HG03342 (cell line): ENCODE data around the gene CETP.
A peak's percentile ranks its signal among the peaks of the same experiment; 100 is the strongest.

Experiments
- ATAC-seq: cut with Tn5 transposase; IDR thresholded peaks from one replicate; pipeline ENCODE4 v1.9.1; 2021; ENCODE audit warnings: mild to moderate bottlenecking, moderate library complexity; ENCODE audit not compliant: unreplicated experiment

Gene CETP

GRCh38 chr16:56961851-56962281 is at the start of gene CETP:
CETP (plus strand) TSS chr16:56961950; CDS start chr16:56961980, 30 bp downstream.
- no peak for ATAC-seq

GRCh38 chr16:56912746-56913708 is 48.7 kb upstream of the CETP start:
- no peak for ATAC-seq

- no peak for ATAC-seq
Observed at GRCh38 chr16:56914896-56915295, 46.9 kb upstream of the CETP start.

GRCh38 chr16:56915336-56916119 is 46.2 kb upstream of the CETP start:
- no peak for ATAC-seq

- ATAC-seq, result peak; percentile 79
Observed at GRCh38 chr16:56916571-56917403, 45.0 kb upstream of the CETP start.

- ATAC-seq, result no peak
Observed at GRCh38 chr16:56918467-56919012, 43.2 kb upstream of the CETP start.

GRCh38 chr16:56919099-56919800 is 42.5 kb upstream of the CETP start:
- no peak for ATAC-seq

GRCh38 chr16:56921571-56921970 is 40.2 kb upstream of the CETP start:
- ATAC-seq, result no peak

GRCh38 chr16:56923481-56924091 is 38.2 kb upstream of the CETP start:
- no peak for ATAC-seq

- no peak for ATAC-seq
Observed at GRCh38 chr16:56927471-56927870, 34.3 kb upstream of the CETP start.

GRCh38 chr16:56929639-56930038 is 32.1 kb upstream of the CETP start:
- ATAC-seq, result no peak

GRCh38 chr16:56930486-56931270 is 31.1 kb upstream of the CETP start:
- no peak for ATAC-seq

- ATAC-seq, result peak; percentile 36
Observed at GRCh38 chr16:56931271-56931891, 30.4 kb upstream of the CETP start.

GRCh38 chr16:56931892-56932720 is 29.6 kb upstream of the CETP start, which contains the start of gene HERPUD1:
HERPUD1 (plus strand) TSS chr16:56932142; CDS start chr16:56932245, 103 bp downstream.
- ATAC-seq, result peak; percentile 84

GRCh38 chr16:56932721-56933619 is 28.8 kb upstream of the CETP start:
- ATAC-seq, result no peak
